ENCODE measurements around the gene GGA3. TPM values are rescaled to one million over a fixed set of nuclear protein-coding genes. Genes with fewer than 3 reads are reported as not detected.

Gene GGA3
- total and polyA plus RNA-seq, 10 of the 15 experiments (the other 5 are each of a cell fraction or from before 2014, with no cell fraction given) = 7.0 to 57.5 (median 34.0) TPM

DNA sequence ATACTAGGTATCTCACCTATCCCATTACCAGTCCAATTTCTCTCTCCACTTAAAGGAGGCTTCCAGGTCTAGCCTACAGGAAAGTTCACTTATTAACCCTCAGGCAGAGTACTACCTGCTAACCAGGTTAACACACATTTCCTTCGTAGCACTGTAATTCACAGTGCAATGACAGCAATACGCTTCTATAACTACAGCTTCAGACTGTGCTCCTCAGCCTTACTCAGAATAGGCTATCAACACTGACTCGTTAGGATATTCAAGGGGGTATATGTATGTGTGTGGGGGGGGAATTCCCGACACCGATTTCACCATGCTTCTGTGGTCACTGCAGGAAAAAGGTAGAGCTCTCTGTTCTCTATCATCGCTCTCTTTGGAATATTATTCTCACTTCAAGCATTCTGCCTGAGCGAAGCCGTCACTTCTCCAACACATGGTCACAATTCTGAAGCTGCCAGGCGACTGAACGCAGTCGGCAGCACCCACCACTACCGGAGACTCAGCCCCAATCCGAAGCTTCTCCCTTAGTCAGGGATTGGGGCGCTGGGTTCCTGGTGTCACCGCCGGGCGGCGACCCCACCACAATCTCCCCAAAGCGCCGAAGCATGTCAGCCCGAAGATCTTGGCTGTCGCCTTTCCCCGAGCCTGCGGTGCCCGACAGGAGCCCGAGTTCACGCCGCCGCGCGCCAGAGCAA, 618 bp downstream of the GGA3 start:
- no peaks in the 10 kb centered on the region for H4K20me1 ChIP-seq (ENCODE audit: control insufficient read depth, insufficient read depth)
- ChIA-PET CTCF (interaction anchor here (0.5 to 4.8 kb wide), 20 partner anchors 10 to 299 kb away, joined by 3 to 58 read pairs (median 4); partner anchors contain the start of genes MIF4GD, SLC25A19 and TMEM94), RAD21 (ENCODE audit: unreplicated experiment) (interaction anchor here (0.7 to 3.5 kb wide), 13 partner anchors 9 to 182 kb away, joined by 3 to 43 read pairs (median 4); partner anchors contain the start of genes MIF4GD, NUP85 and SLC25A19), SMC1A (ENCODE audit: uncharacterized antibody, unreplicated experiment) (interaction anchor here (0.8 to 5.0 kb wide), 13 partner anchors 8 to 148 kb away, joined by 3 to 62 read pairs (median 3); partner anchors contain the start of genes MIF4GD, NUP85 and SLC25A19), POLR2A (interaction anchor here (0.7 to 4.8 kb wide), 11 partner anchors 11 to 428 kb away, joined by 3 to 81 read pairs (median 5); partner anchors contain the start of genes ARMC7, MIF4GD and SLC25A19)
- FAIRE-seq = no peak
- H2AFZ ChIP-seq (ENCODE audit: control insufficient read depth, low read depth, low read length) = peak overlapping the region; percentile 97
- H3K4me1 ChIP-seq (ENCODE audit: control insufficient read depth, insufficient read depth, low read length) = peaks cover 9% of the 10 kb centered on the region
- H3K9me3 ChIP-seq (replicated peaks; ENCODE audit: control insufficient read depth, insufficient read depth, low read length) = no peaks in the 10 kb centered on the region
- intact Hi-C loops (cut with micrococcal nuclease; ENCODE audit: unreplicated experiment) (loop anchor here (10.0 kb wide), 1 partner anchor 254 kb away; the partner anchor contains the start of genes CASKIN2 and TSEN54), in situ Hi-C loops (cut with MboI) (no loop called here)
- no peak for DNase-seq (ENCODE audit: low read depth, low spot score)
- peak overlapping the region; percentile 100 for H3K9ac ChIP-seq (ENCODE audit: control insufficient read depth, insufficient read depth, low read length)
- peak overlapping the region; percentile 99 for H3K27ac ChIP-seq (ENCODE audit: control insufficient read depth, insufficient read depth)
- H3K4me3 ChIP-seq = peak overlapping the region; percentile 86
- ATAC-seq = peak; percentile 58
- H3K4me2 ChIP-seq (ENCODE audit: control insufficient read depth, insufficient read depth) = peak overlapping the region; percentile 95
- H3K27me3 ChIP-seq (replicated peaks in 1 of 2; ENCODE audit: control insufficient read depth in 2 of 2, insufficient read depth in 2 of 2, low read length in 1 of 2) = no peaks in the 10 kb centered on the region
- under 1% methylated on average over 31 of the region's 31 CpGs for WGBS (ENCODE audit: insufficient coverage, insufficient replicate concordance, low lambda C conversion rate, missing lambda C conversion rate)
- peaks cover 55% of the 10 kb centered on the region for H3K79me2 ChIP-seq (ENCODE audit: control insufficient read depth, insufficient read depth, low read length)
- peaks cover 5 to 8% of the 10 kb centered on the region in 2 experiments for H3K36me3 ChIP-seq (ENCODE audit: control insufficient read depth in 2 of 2, insufficient read depth in 2 of 2, low read length in 1 of 2)
- TSS peak; percentile 79 for BruUV-seq (replicated peaks)
- 0 out of 2 replicates have a peak, but pooled peaks have one; percentile 23 for TF ChIP-seq CBFB (IDR thresholded peaks at IDR 0.05; ENCODE audit: low read depth)
- 0 out of 2 replicates have a peak, but pooled peaks have one; percentile 9 for TF ChIP-seq ATF7 (IDR thresholded peaks at IDR 0.05; ENCODE audit: low read depth)
- TF ChIP-seq, protein P1, sequence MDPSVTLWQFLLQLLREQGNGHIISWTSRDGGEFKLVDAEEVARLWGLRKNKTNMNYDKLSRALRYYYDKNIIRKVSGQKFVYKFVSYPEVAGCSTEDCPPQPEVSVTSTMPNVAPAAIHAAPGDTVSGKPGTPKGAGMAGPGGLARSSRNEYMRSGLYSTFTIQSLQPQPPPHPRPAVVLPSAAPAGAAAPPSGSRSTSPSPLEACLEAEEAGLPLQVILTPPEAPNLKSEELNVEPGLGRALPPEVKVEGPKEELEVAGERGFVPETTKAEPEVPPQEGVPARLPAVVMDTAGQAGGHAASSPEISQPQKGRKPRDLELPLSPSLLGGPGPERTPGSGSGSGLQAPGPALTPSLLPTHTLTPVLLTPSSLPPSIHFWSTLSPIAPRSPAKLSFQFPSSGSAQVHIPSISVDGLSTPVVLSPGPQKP (IDR thresholded peaks at IDR 0.05; ENCODE audit: low read depth, low read length) = 0 out of 2 replicates have a peak, but pooled peaks have one; percentile 10
- TF ChIP-seq NRF1 (conservative IDR thresholded peaks at IDR 0.05; ENCODE audit: low read depth, low read length) = no peak
- TF ChIP-seq ZZZ3 (IDR thresholded peaks at IDR 0.05; ENCODE audit: control insufficient read depth, insufficient read length, low read depth) = no peak
- no peak for TF ChIP-seq GABPA (IDR thresholded peaks at IDR 0.05; ENCODE audit: low read depth)
- no peak for TF ChIP-seq SMARCA5 (IDR thresholded peaks at IDR 0.05)
- TF ChIP-seq MYB (IDR thresholded peaks at IDR 0.05; ENCODE audit: borderline replicate concordance, low read depth, low read length) = no peak
- no peak for TF ChIP-seq SPI1 (IDR thresholded peaks at IDR 0.05; ENCODE audit: borderline replicate concordance, insufficient read depth, low read depth, low read length)
- TF ChIP-seq CREB1 (IDR thresholded peaks at IDR 0.05; ENCODE audit: low read depth) = 0 out of 2 replicates have a peak, but pooled peaks have one; percentile 11
- TF ChIP-seq, protein P2, sequence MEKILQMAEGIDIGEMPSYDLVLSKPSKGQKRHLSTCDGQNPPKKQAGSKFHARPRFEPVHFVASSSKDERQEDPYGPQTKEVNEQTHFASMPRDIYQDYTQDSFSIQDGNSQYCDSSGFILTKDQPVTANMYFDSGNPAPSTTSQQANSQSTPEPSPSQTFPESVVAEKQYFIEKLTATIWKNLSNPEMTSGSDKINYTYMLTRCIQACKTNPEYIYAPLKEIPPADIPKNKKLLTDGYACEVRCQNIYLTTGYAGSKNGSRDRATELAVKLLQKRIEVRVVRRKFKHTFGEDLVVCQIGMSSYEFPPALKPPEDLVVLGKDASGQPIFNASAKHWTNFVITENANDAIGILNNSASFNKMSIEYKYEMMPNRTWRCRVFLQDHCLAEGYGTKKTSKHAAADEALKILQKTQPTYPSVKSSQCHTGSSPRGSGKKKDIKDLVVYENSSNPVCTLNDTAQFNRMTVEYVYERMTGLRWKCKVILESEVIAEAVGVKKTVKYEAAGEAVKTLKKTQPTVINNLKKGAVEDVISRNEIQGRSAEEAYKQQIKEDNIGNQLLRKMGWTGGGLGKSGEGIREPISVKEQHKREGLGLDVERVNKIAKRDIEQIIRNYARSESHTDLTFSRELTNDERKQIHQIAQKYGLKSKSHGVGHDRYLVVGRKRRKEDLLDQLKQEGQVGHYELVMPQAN (conservative IDR thresholded peaks at IDR 0.05) = peak; percentile 78; the same call in 1 of the 2 replicates
- TF ChIP-seq RUNX3 (IDR thresholded peaks at IDR 0.05; ENCODE audit: low read length) = peak; percentile 86
- TF ChIP-seq KDM1A (IDR thresholded peaks at IDR 0.05; ENCODE audit: borderline replicate concordance) = no peak
- 0 out of 2 replicates have a peak, but pooled peaks have one; percentile 4 for TF ChIP-seq TBL1XR1 (IDR thresholded peaks at IDR 0.05; ENCODE audit: low read depth, low read length)
- peak; percentile 55 for TF ChIP-seq MXI1 (IDR thresholded peaks at IDR 0.05; ENCODE audit: low read depth, low read length)
- TF ChIP-seq, protein P3, sequence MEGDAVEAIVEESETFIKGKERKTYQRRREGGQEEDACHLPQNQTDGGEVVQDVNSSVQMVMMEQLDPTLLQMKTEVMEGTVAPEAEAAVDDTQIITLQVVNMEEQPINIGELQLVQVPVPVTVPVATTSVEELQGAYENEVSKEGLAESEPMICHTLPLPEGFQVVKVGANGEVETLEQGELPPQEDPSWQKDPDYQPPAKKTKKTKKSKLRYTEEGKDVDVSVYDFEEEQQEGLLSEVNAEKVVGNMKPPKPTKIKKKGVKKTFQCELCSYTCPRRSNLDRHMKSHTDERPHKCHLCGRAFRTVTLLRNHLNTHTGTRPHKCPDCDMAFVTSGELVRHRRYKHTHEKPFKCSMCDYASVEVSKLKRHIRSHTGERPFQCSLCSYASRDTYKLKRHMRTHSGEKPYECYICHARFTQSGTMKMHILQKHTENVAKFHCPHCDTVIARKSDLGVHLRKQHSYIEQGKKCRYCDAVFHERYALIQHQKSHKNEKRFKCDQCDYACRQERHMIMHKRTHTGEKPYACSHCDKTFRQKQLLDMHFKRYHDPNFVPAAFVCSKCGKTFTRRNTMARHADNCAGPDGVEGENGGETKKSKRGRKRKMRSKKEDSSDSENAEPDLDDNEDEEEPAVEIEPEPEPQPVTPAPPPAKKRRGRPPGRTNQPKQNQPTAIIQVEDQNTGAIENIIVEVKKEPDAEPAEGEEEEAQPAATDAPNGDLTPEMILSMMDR (IDR thresholded peaks at IDR 0.05 in 2 of 3, conservative IDR thresholded peaks at IDR 0.05 in 1 of 3; ENCODE audit: control insufficient read depth in 2 of 3, extremely low read depth in 1 of 3, insufficient read depth in 1 of 3, low read depth in 3 of 3, low read length in 3 of 3) = peak in 1 of 3 experiments; percentile 26; a peak in 1 of 6 replicates
- TF ChIP-seq, protein P4, sequence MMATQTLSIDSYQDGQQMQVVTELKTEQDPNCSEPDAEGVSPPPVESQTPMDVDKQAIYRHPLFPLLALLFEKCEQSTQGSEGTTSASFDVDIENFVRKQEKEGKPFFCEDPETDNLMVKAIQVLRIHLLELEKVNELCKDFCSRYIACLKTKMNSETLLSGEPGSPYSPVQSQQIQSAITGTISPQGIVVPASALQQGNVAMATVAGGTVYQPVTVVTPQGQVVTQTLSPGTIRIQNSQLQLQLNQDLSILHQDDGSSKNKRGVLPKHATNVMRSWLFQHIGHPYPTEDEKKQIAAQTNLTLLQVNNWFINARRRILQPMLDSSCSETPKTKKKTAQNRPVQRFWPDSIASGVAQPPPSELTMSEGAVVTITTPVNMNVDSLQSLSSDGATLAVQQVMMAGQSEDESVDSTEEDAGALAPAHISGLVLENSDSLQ (IDR thresholded peaks at IDR 0.05) = no peak

Data from GM12878 (cell line).